HL-60 (cell line): Measurements from ENCODE around the gene ZDHHC9.

Experiments used
- CTCF ChIP-seq: IDR thresholded peaks from one replicate; pipeline ENCODE4 v1.5.1; 2011; ENCODE audit warnings: low read length, control low read depth, inconsistent platforms; ENCODE audit not compliant: insufficient read depth
- GABPA ChIP-seq: IDR thresholded peaks from 2 replicates; pipeline ENCODE4 v1.6.1; 2012; ENCODE audit warnings: low read depth
- POLR2AphosphoS5 ChIP-seq: IDR thresholded peaks from 2 replicates; pipeline ENCODE4 v1.6.1; 2012; ENCODE audit warnings: low read depth
- REST ChIP-seq: IDR thresholded peaks from 2 replicates; pipeline ENCODE4 v1.6.1; 2012; ENCODE audit warnings: low read depth; ENCODE audit not compliant: insufficient replicate concordance
- SPI1 ChIP-seq: IDR thresholded peaks from 2 replicates; pipeline ENCODE4 v1.6.1; 2012; ENCODE audit warnings: low read depth, mild to moderate bottlenecking, borderline replicate concordance

GRCh38 chrX:129773649-129774458, 69.8 kb downstream of the ZDHHC9 start:
- TF ChIP-seq CTCF (no peak), POLR2AphosphoS5 (no peak), REST (no peak), SPI1 (no peak), GABPA (no peak)
